Endothelial cell of umbilical vein (primary cell): ENCODE results near the gene ELMO2. TPM values are rescaled to one million over a fixed set of nuclear protein-coding genes. Genes with fewer than 3 reads are reported as not detected.

Source experiments
- BruUV-seq: library from RNA; stranded (reverse); fragments of 400-500 nt; replicated peaks from 2 replicates; lab custom pipeline; 2021; lab: Mats Ljungman, UMichigan
- CTCF ChIA-PET: fragments of 300-600, 350-600 bp; sonication (Branson Sonifier 250); formaldehyde crosslinking; loops from one replicate; lab custom pipeline; 2021; ENCODE audit warnings: antibody characterized with exemption, inconsistent platforms; lab: Charles Lee
- POLR2A ChIA-PET: fragments of 300-600, 350-600 bp; sonication (Branson Sonifier 250); formaldehyde crosslinking; loops from one replicate; lab custom pipeline; 2021; ENCODE audit warnings: antibody characterized with exemption, inconsistent platforms; lab: Charles Lee
- DNase-seq: peaks from one replicate; pipeline ENCODE4 v3.0.0-alpha.2; 2011; ENCODE audit warnings: low read depth, low spot score
- FAIRE-seq: peaks from 2 replicates; lab custom pipeline; 2011; peaks lifted over from hg19 to GRCh38; lab: Jason Lieb, UNC
- H2AFZ ChIP-seq: 2 replicates; pipeline ENCODE4 v1.6.0; 2012; ENCODE audit warnings: low read depth, low read length, control low read depth, inconsistent platforms
- H3K27ac ChIP-seq: 2 replicates; pipeline ENCODE4 v1.5.1; 2011; ENCODE audit warnings: low read depth, mild to moderate bottlenecking, control low read depth, low read length, moderate library complexity; ENCODE audit not compliant: insufficient read depth
- H3K27me3 ChIP-seq, 2 experiments: 2 replicates each; pipeline versions ENCODE4 v1.6.0 to v1.6.1; 2011; ENCODE audit warnings: low read length in 2 of 2, mixed read lengths in 1 of 2; ENCODE audit not compliant: control insufficient read depth in 2 of 2, insufficient read depth in 2 of 2
- H3K36me3 ChIP-seq, 2 experiments: 2 replicates in 1 of 2; 3 replicates in 1 of 2; pipeline ENCODE4 v1.5.1; 2011; ENCODE audit warnings: low read length in 2 of 2, mild to moderate bottlenecking in 1 of 2, moderate library complexity in 1 of 2; ENCODE audit not compliant: control insufficient read depth in 2 of 2, insufficient read depth in 2 of 2; ENCODE audit errors: extremely low read depth in 1 of 2
- H3K4me1 ChIP-seq: 3 replicates; pipeline ENCODE4 v1.5.1; 2011; ENCODE audit warnings: mild to moderate bottlenecking, low read length; ENCODE audit not compliant: control insufficient read depth, insufficient read depth; ENCODE audit errors: extremely low read depth
- H3K4me2 ChIP-seq: 2 replicates; pipeline ENCODE4 v1.6.1; 2011; ENCODE audit warnings: low read length, control low read depth, mixed read lengths; ENCODE audit not compliant: insufficient read depth
- H3K4me3 ChIP-seq, 3 experiments: fragments of 200-600 bp in 1 of 3; sonication (generic), shearing (Covaris generic) in 1 of 3; replicated peaks in 1 of 3; 2 replicates each; pipeline ENCODE4 v1.5.1; 2011 to 2016; ENCODE audit warnings: control low read depth in 3 of 3, low read length in 3 of 3, mild to moderate bottlenecking in 2 of 3, inconsistent platforms in 1 of 3, low read depth in 1 of 3, moderate library complexity in 1 of 3; ENCODE audit not compliant: insufficient read depth in 1 of 3
- H3K79me2 ChIP-seq: 2 replicates; pipeline ENCODE4 v1.6.0; 2012; ENCODE audit warnings: low read length, inconsistent platforms; ENCODE audit not compliant: control insufficient read depth, insufficient read depth
- H3K9ac ChIP-seq: replicated peaks from 2 replicates; pipeline ENCODE3; 2011; ENCODE audit warnings: low read length, control low read depth; ENCODE audit not compliant: insufficient read depth; ENCODE audit errors: extremely low read depth
- H3K9me1 ChIP-seq: replicated peaks from 3 replicates; pipeline ENCODE4 v1.6.0; 2011; ENCODE audit warnings: mild to moderate bottlenecking, low read length; ENCODE audit not compliant: control insufficient read depth, insufficient read depth; ENCODE audit errors: extremely low read depth
- H3K9me3 ChIP-seq: replicated peaks from 2 replicates; pipeline ENCODE4 v1.5.1; 2012; ENCODE audit warnings: low read length, inconsistent platforms; ENCODE audit not compliant: control insufficient read depth, insufficient read depth
- H4K20me1 ChIP-seq: replicated peaks from 2 replicates; pipeline ENCODE3; 2011; ENCODE audit warnings: mild to moderate bottlenecking, low read length; ENCODE audit not compliant: control insufficient read depth, insufficient read depth; ENCODE audit errors: extremely low read depth
- CTCF ChIP-seq, 2 donors: IDR thresholded peaks; 1 replicate in 1 of 2; 2 replicates in 1 of 2; pipeline ENCODE4 v1.5.1; 2011; ENCODE audit warnings: low read length in 2 of 2, mild to moderate bottlenecking in 2 of 2, moderate library complexity in 2 of 2, control low read depth in 1 of 2, inconsistent platforms in 1 of 2, low read depth in 1 of 2; ENCODE audit not compliant: insufficient read depth in 1 of 2; ENCODE audit errors: extremely low read depth in 1 of 2
- EZH2 ChIP-seq: IDR thresholded peaks from 2 replicates; pipeline ENCODE4 v1.6.1; 2012; ENCODE audit warnings: borderline replicate concordance, low read depth, mild to moderate bottlenecking, moderate library complexity, low read length, inconsistent platforms; ENCODE audit not compliant: severe bottlenecking
- FOS ChIP-seq: IDR thresholded peaks from 2 replicates; pipeline ENCODE4 v1.6.1; 2011; ENCODE audit warnings: mild to moderate bottlenecking, low read length, moderate library complexity, borderline replicate concordance; ENCODE audit not compliant: insufficient read depth
- GATA2 ChIP-seq: IDR thresholded peaks from 2 replicates; pipeline ENCODE4 v1.7.0; 2011; ENCODE audit warnings: low read depth, mild to moderate bottlenecking, moderate library complexity, mixed read lengths, low read length; ENCODE audit not compliant: insufficient read length, insufficient read depth
- JUN ChIP-seq: IDR thresholded peaks from 2 replicates; pipeline ENCODE4 v1.6.1; 2011; ENCODE audit warnings: borderline replicate concordance, low read depth; ENCODE audit not compliant: insufficient read length, insufficient read depth
- MAX ChIP-seq: IDR thresholded peaks from 2 replicates; pipeline ENCODE4 v1.6.1; 2011; ENCODE audit not compliant: insufficient read depth, insufficient read length
- MYC ChIP-seq: IDR thresholded peaks from one replicate; pipeline ENCODE4 v1.6.1; 2011; ENCODE audit warnings: mild to moderate bottlenecking, low read depth, low read length
- POLR2A ChIP-seq: IDR thresholded peaks from 2 replicates; pipeline ENCODE4 v1.6.1; 2012; ENCODE audit warnings: low read depth, mild to moderate bottlenecking, control low read depth, low read length
- POLR2AphosphoS5 ChIP-seq: IDR thresholded peaks from 2 replicates; pipeline ENCODE4 v1.6.1; 2012; ENCODE audit warnings: low read depth, mild to moderate bottlenecking, control low read depth, low read length, moderate library complexity; ENCODE audit not compliant: insufficient read depth
- dilution Hi-C: fragments of 300-500 bp; cut with MboI; formaldehyde crosslinking; loops from one replicate; pipeline ENCODE4 v1.15.0; 2019; ENCODE audit warnings: low sequenced_read_pairs; ENCODE audit not compliant: extremely low pct_ligation_motif_present
- intact Hi-C: fragments of 100-400 bp; cut with micrococcal nuclease; formaldehyde crosslinking; loops from one replicate; pipeline ENCODE4 v1.10.0; 2022
- polyA plus RNA-seq, 4 experiments: library from polyadenylated mRNA; depleted of rRNA in 3 of 4; stranded (reverse) in 3 of 4; unstranded in 1 of 4; fragments of >200 nt; gene quantifications; 2 replicates each; pipeline versions ENCODE4 v1.2.1 to v1.2.3, GENCODE V29; 2011 to 2012; ENCODE audit warnings: missing spikeins in 1 of 4
- total RNA-seq: library from RNA; stranded (reverse); gene quantifications from 2 replicates; pipeline ENCODE4 v1.2.3, GENCODE V29; 2021

Gene ELMO2
- total and polyA plus RNA-seq, 2 donors (not counting 3 experiments of a cell fraction or from before 2014, with no cell fraction given), result 35.1 to 43.5 TPM

- H3K4me2 ChIP-seq, result no peak overlapping the region
- H3K9me1 ChIP-seq, result no peaks in the 10 kb centered on the region
- H3K4me1 ChIP-seq, result no peaks in the 10 kb centered on the region
- FAIRE-seq (no peak), DNase-seq (no peak)
- ChIA-PET POLR2A (no interaction called here), CTCF (interaction anchor here (1.8 kb wide), 1 partner anchor 126 kb away, joined by 5 read pairs; no protein-coding TSS in a partner anchor)
- no peaks in the 10 kb centered on the region for H3K36me3 ChIP-seq
- dilution Hi-C loops, result no loop called here
- H3K9ac ChIP-seq, result no peak overlapping the region
- H4K20me1 ChIP-seq, result no peaks in the 10 kb centered on the region
- H2AFZ ChIP-seq, result no peak overlapping the region
- no TSS peak for BruUV-seq
- intact Hi-C loops, result no loop called here
- TF ChIP-seq CTCF (IDR thresholded peaks at IDR 0.05; ENCODE audit: extremely low read depth in 1 of 2, insufficient read depth in 1 of 2, low read depth in 1 of 2, low read length in 2 of 2) (no peak), GATA2 (no peak), JUN (no peak), MYC (no peak), EZH2 (no peak), POLR2A (no peak), MAX (no peak), FOS (no peak), POLR2AphosphoS5 (no peak)
- H3K4me3 ChIP-seq, result no peak overlapping the region
- H3K27me3 ChIP-seq, result peaks cover 0 to 5% of the 10 kb centered on the region in 2 experiments
- no peaks in the 10 kb centered on the region for H3K9me3 ChIP-seq
- H3K27ac ChIP-seq, result no peak overlapping the region
- H3K79me2 ChIP-seq, result no peaks in the 10 kb centered on the region
Measured at GRCh38 chr20:46433051-46433450, 26.6 kb upstream of the ELMO2 start.
